Stomach (tissue), 9 donors: Measurements from ENCODE around the gene RNF43. TPM values are rescaled to one million over a fixed set of nuclear protein-coding genes. Genes with fewer than 3 reads are reported as not detected.

Experiments
- DNase-seq, 2 donors: peaks; one replicate each; pipeline versions ENCODE4 v3.0.0 to v3.0.0-alpha.2; 2013 to 2019
- H3K27ac ChIP-seq, 5 donors: fragments of 200-600 bp in 4 of 5; sonication (generic) in 4 of 5; one replicate each; pipeline ENCODE4 v1.5.1; 2013 to 2019; ENCODE audit warnings: mild to moderate bottlenecking in 1 of 5, moderate library complexity in 1 of 5
- H3K27me3 ChIP-seq, 3 donors: fragments of 200-600 bp; sonication (generic); one replicate each; pipeline ENCODE4 v1.5.1; 2017 to 2019; ENCODE audit warnings: mixed run types in 1 of 3
- H3K36me3 ChIP-seq, 4 donors: fragments of 200-600 bp; sonication (generic); 1 replicate in 3 of 4; 2 replicates in 1 of 4; pipeline ENCODE4 v1.5.1; 2016 to 2019
- H3K4me1 ChIP-seq, 4 donors: fragments of 200-600 bp; sonication (generic); one replicate each; pipeline ENCODE4 v1.5.1; 2016 to 2019
- H3K4me3 ChIP-seq, 4 donors: fragments of 200-600 bp; sonication (generic) in 3 of 4; one replicate each; pipeline ENCODE4 v1.5.1; 2016 to 2019; ENCODE audit warnings: mild to moderate bottlenecking in 1 of 4
- H3K9me3 ChIP-seq, 4 donors: fragments of 200-600 bp; sonication (generic); one replicate each; pipeline ENCODE4 v1.5.1; 2016 to 2019
- CTCF ChIP-seq, 7 experiments: fragments of 450-650 bp in 4 of 7; fragments of 200-600 bp in 3 of 7; sonication (generic) in 3 of 7; IDR thresholded peaks; one replicate each; pipeline ENCODE4 v1.5.1; 2016 to 2019; ENCODE audit warnings: antibody characterized with exemption in 7 of 7, control low read depth in 2 of 7, mild to moderate bottlenecking in 1 of 7
- EP300 ChIP-seq: sonication (generic); formaldehyde crosslinking; IDR thresholded peaks from one replicate; pipeline ENCODE4 v1.6.1; 2017; ENCODE audit warnings: antibody characterized with exemption
- POLR2A ChIP-seq, 4 donors: fragments of 450-650 bp; IDR thresholded peaks; one replicate each; pipeline ENCODE4 v1.6.1; 2016; ENCODE audit warnings: antibody characterized with exemption in 4 of 4, control low read depth in 2 of 4, mild to moderate bottlenecking in 1 of 4, moderate library complexity in 1 of 4
- POLR2AphosphoS5 ChIP-seq, 3 donors: sonication (generic); formaldehyde crosslinking; IDR thresholded peaks; one replicate each; pipeline ENCODE4 v1.6.1; 2016; ENCODE audit warnings: antibody characterized with exemption in 3 of 3
- WGBS, 5 donors: extraction: QIAGEN DNeasy Blood & Tissue Kit in 3 of 5; methylation state at CpG; one replicate each; pipeline versions ENCODE4 v1.1.5 to v1.1.7; 2013 to 2018; 5-methylcytosine and 5-hydroxymethylcytosine counted together
- intact Hi-C: fragments of 100-400 bp; cut with DNase I; formaldehyde crosslinking; loops from one replicate; pipeline ENCODE4 v1.15.1; 2023; ENCODE audit warnings: low total_unique reads
- polyA plus RNA-seq, 3 donors: library from polyadenylated mRNA; stranded (reverse); fragments of 200-250 nt; gene quantifications; one replicate each; pipeline ENCODE4 v1.2.3, GENCODE V29; 2013
- total RNA-seq, 5 donors: library from RNA; depleted of rRNA; stranded (reverse); fragments of >200 nt; gene quantifications; one replicate each; pipeline versions ENCODE4 v1.1.0 to v1.2.3, GENCODE V29; 2014 to 2016
- donor health status: healthy with polysubstance abuse.
- donor health status: Bipolar disorder and iron deficiency.
- donor health status: healthy.

The RNF43 gene
- total and polyA plus RNA-seq, 8 donors, result 0.92 to 269 (median 6.6) TPM

- 20 to 42% (median 24%) methylated on average over 4 of the region's 4 CpGs for WGBS, 5 donors
- no peak for TF ChIP-seq POLR2AphosphoS5 (IDR thresholded peaks at IDR 0.05)
- TF ChIP-seq CTCF (IDR thresholded peaks at IDR 0.05), result no peak
- no peak for TF ChIP-seq EP300
- TF ChIP-seq POLR2A (IDR thresholded peaks at IDR 0.05), result no peak
- Histone ChIP-seq H3K9me3 (no peaks in the 10 kb centered on the region), H3K4me1 (peaks cover 25 to 49% (median 34%) of the 10 kb centered on the region in 4 donors), H3K27me3 (no peaks in the 10 kb centered on the region), H3K4me3 (no peak overlapping the region), H3K36me3 (no peaks in the 10 kb centered on the region), H3K27ac (peak overlapping the region in 4 of 5 donors; percentile 8 to 69 (median 13))
- intact Hi-C loops, result no loop called here
- no peak for DNase-seq
These were observed 35.0 kb downstream of the RNF43 start for GRCh38 chr17:58382108-58382871.

- TF ChIP-seq POLR2AphosphoS5 (IDR thresholded peaks at IDR 0.05) (no peak), EP300 (no peak), POLR2A (IDR thresholded peaks at IDR 0.05) (no peak), CTCF (IDR thresholded peaks at IDR 0.05) (no peak)
- WGBS, 5 donors, result 21 to 52% (median 34%) methylated on average over 3 of the region's 3 CpGs
- Histone ChIP-seq H3K27me3 (no peaks in the 10 kb centered on the region), H3K36me3 (no peaks in the 10 kb centered on the region), H3K27ac (peak overlapping the region in 4 of 5 donors; percentile 8 to 69 (median 13)), H3K9me3 (no peaks in the 10 kb centered on the region), H3K4me3 (no peak overlapping the region), H3K4me1 (peaks cover 26 to 58% (median 34%) of the 10 kb centered on the region in 4 donors)
- intact Hi-C loops, result no loop called here
- peak; percentile 38 to 80 for DNase-seq
These were observed 36.0 kb downstream of the RNF43 start for GRCh38 chr17:58381124-58382035.

GRCh38 chr17:58380207-58381123 lies 36.9 kb downstream of the RNF43 start:
- peaks cover 28 to 66% (median 39%) of the 10 kb centered on the region in 4 donors for H3K4me1 ChIP-seq
- no peak for TF ChIP-seq EP300
- no peak for TF ChIP-seq CTCF (IDR thresholded peaks at IDR 0.05)
- TF ChIP-seq POLR2A (IDR thresholded peaks at IDR 0.05), result no peak
- no peak for DNase-seq
- no peaks in the 10 kb centered on the region for H3K36me3 ChIP-seq
- no peaks in the 10 kb centered on the region for H3K9me3 ChIP-seq
- intact Hi-C loops, result no loop called here
- peak overlapping the region in 2 of 5 donors; percentile 15 to 69 for H3K27ac ChIP-seq
- no peaks in the 10 kb centered on the region for H3K27me3 ChIP-seq
- H3K4me3 ChIP-seq, result no peak overlapping the region
- WGBS, 5 donors, result 76 to 93% (median 80%) methylated on average over 5 of the region's 5 CpGs

- H3K27me3 ChIP-seq, result no peaks in the 10 kb centered on the region
- intact Hi-C loops, result no loop called here
- H3K4me3 ChIP-seq, result no peak overlapping the region
- DNase-seq, result no peak
- no peak overlapping the region for H3K27ac ChIP-seq
- H3K4me1 ChIP-seq, result peaks cover 28 to 68% (median 41%) of the 10 kb centered on the region in 4 donors
- no peaks in the 10 kb centered on the region for H3K9me3 ChIP-seq
- no peaks in the 10 kb centered on the region for H3K36me3 ChIP-seq
- WGBS, 5 donors, result 63 to 82% (median 71%) methylated on average over 3 of the region's 3 CpGs
- TF ChIP-seq CTCF (IDR thresholded peaks at IDR 0.05) (no peak), EP300 (no peak), POLR2AphosphoS5 (IDR thresholded peaks at IDR 0.05) (no peak), POLR2A (IDR thresholded peaks at IDR 0.05) (no peak)
These were observed 37.9 kb downstream of the RNF43 start for GRCh38 chr17:58379511-58379824.
